ENCODE results near the gene TRMT61A.

Gene TRMT61A

GRCh38 chr14:103500148-103500990 lies 28.6 kb upstream of the TRMT61A start:
- peak; percentile 81 for DNase-seq (ENCODE audit: extremely low spot score)
- TF ChIP-seq CTCF (IDR thresholded peaks at IDR 0.05; ENCODE audit: control extremely low read depth, extremely low read depth, low read depth, missing control alignments) = peak; percentile 90
- POLR2A ChIA-PET = no interaction called here
- CTCF ChIA-PET = interaction anchor here (0.6 to 3.3 kb wide), 16 partner anchors 8 to 119 kb away, joined by 3 to 15 read pairs (median 4); partner anchors contain the start of gene COA8

DNA sequence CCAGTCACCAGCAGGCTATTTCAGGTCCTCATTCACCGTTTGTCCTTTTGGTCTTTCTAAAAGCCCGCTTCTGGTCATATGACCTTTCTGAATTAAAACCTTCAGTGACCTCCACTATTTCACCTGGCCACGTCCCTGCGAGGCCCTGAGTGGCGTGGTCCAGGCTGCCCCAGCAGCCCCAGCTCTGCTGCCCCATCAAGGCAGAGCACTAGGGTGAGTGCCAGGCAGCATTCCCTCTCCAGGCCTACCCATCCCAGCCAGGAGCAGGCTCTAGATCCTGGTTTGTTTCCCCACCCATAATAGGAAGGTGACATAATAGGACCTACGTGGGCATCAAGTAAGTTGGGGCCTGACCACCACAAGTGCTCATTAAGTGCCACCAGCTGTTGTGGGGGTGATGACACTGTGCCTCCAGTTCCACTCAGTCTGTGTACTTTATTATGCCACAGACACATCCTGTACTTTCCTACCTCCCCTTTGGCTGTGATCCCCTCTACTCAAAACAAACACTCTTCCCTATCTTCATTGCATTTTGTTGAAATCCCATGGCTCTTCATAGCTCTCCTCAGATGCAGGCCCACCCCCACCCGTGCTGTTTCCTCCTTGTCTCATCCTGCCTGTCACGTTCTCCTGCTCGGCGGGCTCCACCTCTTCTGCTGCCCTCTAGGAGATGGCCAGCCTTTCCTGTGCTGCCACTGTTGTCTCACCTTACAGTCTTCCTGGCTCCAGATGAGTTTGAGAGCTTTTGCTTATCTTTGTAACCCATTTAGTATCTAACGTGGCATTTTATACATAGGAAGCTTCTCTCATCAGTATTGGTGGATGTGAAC lies 27.7 kb upstream of the TRMT61A start:
- TF ChIP-seq CTCF (IDR thresholded peaks at IDR 0.05; ENCODE audit: control extremely low read depth, extremely low read depth, low read depth, missing control alignments) = no peak
- CTCF ChIA-PET = interaction anchor here (1.7 to 3.3 kb wide), 3 partner anchors 10 to 44 kb away, joined by 4 to 15 read pairs (median 5); no protein-coding TSS in a partner anchor
- DNase-seq (ENCODE audit: extremely low spot score) = no peak
- POLR2A ChIA-PET = no interaction called here

- ChIA-PET POLR2A (no interaction called here), CTCF (interaction anchor here (1.3 to 5.5 kb wide), 4 partner anchors 9 to 45 kb away, joined by 4 to 39 read pairs (median 4); no protein-coding TSS in a partner anchor)
- DNase-seq (ENCODE audit: extremely low spot score) = no peak
- no peak for TF ChIP-seq CTCF (IDR thresholded peaks at IDR 0.05; ENCODE audit: control extremely low read depth, extremely low read depth, low read depth, missing control alignments)
Measured at GRCh38 chr14:103501921-103502669, 26.9 kb upstream of the TRMT61A start.

DNA sequence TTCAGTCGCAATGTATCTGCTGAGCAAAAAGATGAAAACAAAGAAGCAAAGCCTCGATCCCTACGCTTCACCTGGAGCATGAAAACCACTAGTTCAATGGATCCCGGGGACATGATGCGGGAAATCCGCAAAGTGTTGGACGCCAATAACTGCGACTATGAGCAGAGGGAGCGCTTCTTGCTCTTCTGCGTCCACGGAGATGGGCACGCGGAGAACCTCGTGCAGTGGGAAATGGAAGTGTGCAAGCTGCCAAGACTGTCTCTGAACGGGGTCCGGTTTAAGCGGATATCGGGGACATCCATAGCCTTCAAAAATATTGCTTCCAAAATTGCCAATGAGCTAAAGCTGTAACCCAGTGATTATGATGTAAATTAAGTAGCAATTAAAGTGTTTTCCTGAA lies 26.1 kb upstream of the TRMT61A start:
- CTCF ChIA-PET = interaction anchor here (1.2 to 5.5 kb wide), 5 partner anchors 8 to 51 kb away, joined by 3 to 39 read pairs (median 4); no protein-coding TSS in a partner anchor
- TF ChIP-seq CTCF (IDR thresholded peaks at IDR 0.05; ENCODE audit: control extremely low read depth, extremely low read depth, low read depth, missing control alignments) = no peak
- POLR2A ChIA-PET = no interaction called here
- DNase-seq (ENCODE audit: extremely low spot score) = no peak

DNA sequence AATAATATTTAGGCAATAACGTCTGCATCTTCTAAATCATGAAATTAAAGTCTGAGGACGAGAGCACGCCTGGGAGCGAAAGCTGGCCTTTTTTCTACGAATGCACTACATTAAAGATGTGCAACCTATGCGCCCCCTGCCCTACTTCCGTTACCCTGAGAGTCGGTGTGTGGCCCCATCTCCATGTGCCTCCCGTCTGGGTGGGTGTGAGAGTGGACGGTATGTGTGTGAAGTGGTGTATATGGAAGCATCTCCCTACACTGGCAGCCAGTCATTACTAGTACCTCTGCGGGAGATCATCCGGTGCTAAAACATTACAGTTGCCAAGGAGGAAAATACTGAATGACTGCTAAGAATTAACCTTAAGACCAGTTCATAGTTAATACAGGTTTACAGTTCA lies 25.7 kb upstream of the TRMT61A start:
- ChIA-PET CTCF (interaction anchor here (1.2 to 5.5 kb wide), 4 partner anchors 16 to 51 kb away, joined by 3 to 39 read pairs (median 4); no protein-coding TSS in a partner anchor), POLR2A (no interaction called here)
- peak; percentile 10 for DNase-seq (ENCODE audit: extremely low spot score)
- no peak for TF ChIP-seq CTCF (IDR thresholded peaks at IDR 0.05; ENCODE audit: control extremely low read depth, extremely low read depth, low read depth, missing control alignments)
